ENCODE results near the gene SLC29A1. TPM values are rescaled to one million over a fixed set of nuclear protein-coding genes. Genes with fewer than 3 reads are reported as not detected.
A peak's percentile ranks its signal among the peaks of the same experiment; 100 is the strongest.

The SLC29A1 gene
- total and polyA plus RNA-seq, 9 of the 15 experiments (the other 6 are each of a cell fraction or from before 2014, with no cell fraction given), result 18.9 to 170 (median 57.7) TPM

DNA sequence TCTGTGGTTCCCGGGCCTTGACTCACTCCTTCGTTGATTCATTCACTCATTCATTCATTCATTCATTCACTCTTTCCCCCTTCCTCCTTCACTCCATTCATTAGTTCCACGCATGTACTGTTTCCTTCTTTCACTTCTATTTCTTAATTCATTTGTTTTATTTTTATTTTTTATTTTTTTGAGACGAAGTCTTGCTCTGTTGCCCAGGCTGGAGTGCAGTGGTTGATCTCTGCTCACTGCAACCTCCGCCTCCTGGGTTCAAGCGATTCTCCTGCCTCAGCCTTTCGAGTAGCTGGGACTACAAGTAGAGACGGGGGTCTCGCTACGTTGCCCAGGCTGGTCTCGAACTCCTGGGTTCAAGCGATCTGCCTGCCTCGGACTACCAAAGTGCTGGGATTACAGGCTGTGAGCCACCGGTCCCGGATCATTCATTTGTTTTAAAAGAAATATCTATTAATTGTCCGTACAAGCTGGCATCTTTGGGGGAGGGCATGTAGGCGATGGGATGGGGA, 42.4 kb downstream of the SLC29A1 start (continued):
- TF ChIP-seq, protein P1, sequence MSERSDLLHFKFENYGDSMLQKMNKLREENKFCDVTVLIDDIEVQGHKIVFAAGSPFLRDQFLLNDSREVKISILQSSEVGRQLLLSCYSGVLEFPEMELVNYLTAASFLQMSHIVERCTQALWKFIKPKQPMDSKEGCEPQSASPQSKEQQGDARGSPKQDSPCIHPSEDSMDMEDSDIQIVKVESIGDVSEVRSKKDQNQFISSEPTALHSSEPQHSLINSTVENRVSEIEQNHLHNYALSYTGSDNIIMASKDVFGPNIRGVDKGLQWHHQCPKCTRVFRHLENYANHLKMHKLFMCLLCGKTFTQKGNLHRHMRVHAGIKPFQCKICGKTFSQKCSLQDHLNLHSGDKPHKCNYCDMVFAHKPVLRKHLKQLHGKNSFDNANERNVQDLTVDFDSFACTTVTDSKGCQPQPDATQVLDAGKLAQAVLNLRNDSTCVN (CRISPR knock-in tag; IDR thresholded peaks at IDR 0.05), result 0 out of 2 replicates have a peak, but pooled peaks have one; percentile 65
- TF ChIP-seq KLF6 (CRISPR knock-in tag; IDR thresholded peaks at IDR 0.05; ENCODE audit: borderline replicate concordance) (no peak), ZNF232 (CRISPR knock-in tag; IDR thresholded peaks at IDR 0.05) (no peak), ATF7 (IDR thresholded peaks at IDR 0.05) (no peak), JUN (IDR thresholded peaks at IDR 0.05; ENCODE audit: borderline replicate concordance, low read depth, low read length) (no peak), JUN (CRISPR knock-in tag; IDR thresholded peaks at IDR 0.05; ENCODE audit: borderline replicate concordance) (no peak)
- TF ChIP-seq, protein P2, sequence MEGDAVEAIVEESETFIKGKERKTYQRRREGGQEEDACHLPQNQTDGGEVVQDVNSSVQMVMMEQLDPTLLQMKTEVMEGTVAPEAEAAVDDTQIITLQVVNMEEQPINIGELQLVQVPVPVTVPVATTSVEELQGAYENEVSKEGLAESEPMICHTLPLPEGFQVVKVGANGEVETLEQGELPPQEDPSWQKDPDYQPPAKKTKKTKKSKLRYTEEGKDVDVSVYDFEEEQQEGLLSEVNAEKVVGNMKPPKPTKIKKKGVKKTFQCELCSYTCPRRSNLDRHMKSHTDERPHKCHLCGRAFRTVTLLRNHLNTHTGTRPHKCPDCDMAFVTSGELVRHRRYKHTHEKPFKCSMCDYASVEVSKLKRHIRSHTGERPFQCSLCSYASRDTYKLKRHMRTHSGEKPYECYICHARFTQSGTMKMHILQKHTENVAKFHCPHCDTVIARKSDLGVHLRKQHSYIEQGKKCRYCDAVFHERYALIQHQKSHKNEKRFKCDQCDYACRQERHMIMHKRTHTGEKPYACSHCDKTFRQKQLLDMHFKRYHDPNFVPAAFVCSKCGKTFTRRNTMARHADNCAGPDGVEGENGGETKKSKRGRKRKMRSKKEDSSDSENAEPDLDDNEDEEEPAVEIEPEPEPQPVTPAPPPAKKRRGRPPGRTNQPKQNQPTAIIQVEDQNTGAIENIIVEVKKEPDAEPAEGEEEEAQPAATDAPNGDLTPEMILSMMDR (IDR thresholded peaks at IDR 0.05 in 2 of 3, conservative IDR thresholded peaks at IDR 0.05 in 1 of 3; ENCODE audit: insufficient read depth in 2 of 3, low read depth in 1 of 3, low read length in 3 of 3), result no peak
- TF ChIP-seq, protein P3, sequence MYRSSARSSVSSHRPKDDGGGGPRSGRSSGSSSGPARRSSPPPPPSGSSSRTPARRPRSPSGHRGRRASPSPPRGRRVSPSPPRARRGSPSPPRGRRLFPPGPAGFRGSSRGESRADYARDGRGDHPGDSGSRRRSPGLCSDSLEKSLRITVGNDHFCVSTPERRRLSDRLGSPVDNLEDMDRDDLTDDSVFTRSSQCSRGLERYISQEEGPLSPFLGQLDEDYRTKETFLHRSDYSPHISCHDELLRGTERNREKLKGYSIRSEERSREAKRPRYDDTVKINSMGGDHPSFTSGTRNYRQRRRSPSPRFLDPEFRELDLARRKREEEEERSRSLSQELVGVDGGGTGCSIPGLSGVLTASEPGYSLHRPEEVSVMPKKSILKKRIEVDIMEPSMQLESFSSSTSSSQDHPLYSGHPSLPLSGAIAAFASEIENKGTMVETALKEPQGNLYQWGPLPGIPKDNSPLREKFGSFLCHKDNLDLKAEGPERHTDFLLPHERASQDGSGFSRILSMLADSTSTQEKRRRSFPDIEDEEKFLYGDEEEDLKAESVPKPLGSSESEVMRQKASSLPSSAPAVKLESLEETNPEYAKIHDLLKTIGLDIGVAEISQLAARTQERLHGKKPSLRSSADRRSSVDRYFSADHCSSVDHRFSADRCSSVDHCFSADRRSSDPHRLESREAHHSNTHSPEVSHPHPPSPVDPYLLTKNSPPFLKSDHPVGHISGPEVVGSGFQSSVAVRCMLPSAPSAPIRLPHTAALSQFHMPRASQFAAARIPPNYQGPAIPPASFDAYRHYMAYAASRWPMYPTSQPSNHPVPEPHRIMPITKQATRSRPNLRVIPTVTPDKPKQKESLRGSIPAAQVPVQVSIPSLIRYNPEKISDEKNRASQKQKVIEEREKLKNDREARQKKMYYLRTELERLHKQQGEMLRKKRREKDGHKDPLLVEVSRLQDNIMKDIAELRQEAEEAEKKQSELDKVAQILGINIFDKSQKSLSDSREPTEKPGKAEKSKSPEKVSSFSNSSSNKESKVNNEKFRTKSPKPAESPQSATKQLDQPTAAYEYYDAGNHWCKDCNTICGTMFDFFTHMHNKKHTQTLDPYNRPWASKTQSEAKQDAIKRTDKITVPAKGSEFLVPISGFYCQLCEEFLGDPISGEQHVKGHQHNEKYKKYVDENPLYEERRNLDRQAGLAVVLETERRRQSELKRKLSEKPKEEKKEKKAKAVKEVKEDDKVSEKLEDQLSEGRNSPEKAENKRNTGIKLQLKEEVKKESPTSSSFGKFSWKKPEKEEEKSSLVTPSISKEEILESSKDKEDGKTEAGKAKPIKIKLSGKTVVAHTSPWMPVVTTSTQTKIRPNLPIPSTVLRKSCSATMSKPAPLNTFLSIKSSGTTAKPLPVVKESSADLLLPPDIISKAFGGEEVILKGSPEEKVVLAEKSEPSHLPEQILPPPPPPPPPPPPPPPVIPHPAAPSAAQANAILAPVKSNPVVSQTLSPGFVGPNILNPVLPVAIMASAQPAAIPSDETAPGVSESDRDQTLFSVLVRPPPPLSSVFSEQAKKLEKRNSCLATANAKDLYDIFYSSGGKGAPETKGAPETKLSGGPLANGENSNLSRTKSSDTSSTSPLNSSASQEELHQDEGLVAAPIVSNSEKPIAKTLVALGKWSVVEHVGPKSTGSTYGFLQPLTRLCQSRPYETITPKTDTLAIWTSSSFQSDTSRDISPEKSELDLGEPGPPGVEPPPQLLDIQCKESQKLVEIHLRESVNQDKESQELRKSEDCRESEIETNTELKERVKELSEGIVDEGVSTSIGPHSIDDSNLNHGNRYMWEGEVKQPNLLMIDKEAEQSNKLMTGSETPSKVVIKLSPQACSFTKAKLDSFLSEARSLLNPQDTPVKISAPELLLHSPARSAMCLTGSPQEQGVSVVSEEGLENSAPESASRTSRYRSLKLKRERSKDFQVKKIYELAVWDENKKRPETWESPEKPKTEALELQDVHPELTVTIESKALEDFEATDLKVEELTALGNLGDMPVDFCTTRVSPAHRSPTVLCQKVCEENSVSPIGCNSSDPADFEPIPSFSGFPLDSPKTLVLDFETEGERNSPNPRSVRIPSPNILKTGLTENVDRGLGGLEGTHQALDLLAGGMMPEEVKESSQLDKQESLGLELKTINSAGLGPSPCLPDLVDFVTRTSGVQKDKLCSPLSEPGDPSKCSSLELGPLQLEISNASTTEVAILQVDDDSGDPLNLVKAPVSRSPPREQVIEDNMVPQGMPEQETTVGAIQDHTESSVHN (IDR thresholded peaks at IDR 0.05; ENCODE audit: borderline replicate concordance in 1 of 2, low read depth in 1 of 2), result peak in 1 of 2 experiments; percentile 77; a peak in 2 of 4 replicates
- TF ChIP-seq, protein P4, sequence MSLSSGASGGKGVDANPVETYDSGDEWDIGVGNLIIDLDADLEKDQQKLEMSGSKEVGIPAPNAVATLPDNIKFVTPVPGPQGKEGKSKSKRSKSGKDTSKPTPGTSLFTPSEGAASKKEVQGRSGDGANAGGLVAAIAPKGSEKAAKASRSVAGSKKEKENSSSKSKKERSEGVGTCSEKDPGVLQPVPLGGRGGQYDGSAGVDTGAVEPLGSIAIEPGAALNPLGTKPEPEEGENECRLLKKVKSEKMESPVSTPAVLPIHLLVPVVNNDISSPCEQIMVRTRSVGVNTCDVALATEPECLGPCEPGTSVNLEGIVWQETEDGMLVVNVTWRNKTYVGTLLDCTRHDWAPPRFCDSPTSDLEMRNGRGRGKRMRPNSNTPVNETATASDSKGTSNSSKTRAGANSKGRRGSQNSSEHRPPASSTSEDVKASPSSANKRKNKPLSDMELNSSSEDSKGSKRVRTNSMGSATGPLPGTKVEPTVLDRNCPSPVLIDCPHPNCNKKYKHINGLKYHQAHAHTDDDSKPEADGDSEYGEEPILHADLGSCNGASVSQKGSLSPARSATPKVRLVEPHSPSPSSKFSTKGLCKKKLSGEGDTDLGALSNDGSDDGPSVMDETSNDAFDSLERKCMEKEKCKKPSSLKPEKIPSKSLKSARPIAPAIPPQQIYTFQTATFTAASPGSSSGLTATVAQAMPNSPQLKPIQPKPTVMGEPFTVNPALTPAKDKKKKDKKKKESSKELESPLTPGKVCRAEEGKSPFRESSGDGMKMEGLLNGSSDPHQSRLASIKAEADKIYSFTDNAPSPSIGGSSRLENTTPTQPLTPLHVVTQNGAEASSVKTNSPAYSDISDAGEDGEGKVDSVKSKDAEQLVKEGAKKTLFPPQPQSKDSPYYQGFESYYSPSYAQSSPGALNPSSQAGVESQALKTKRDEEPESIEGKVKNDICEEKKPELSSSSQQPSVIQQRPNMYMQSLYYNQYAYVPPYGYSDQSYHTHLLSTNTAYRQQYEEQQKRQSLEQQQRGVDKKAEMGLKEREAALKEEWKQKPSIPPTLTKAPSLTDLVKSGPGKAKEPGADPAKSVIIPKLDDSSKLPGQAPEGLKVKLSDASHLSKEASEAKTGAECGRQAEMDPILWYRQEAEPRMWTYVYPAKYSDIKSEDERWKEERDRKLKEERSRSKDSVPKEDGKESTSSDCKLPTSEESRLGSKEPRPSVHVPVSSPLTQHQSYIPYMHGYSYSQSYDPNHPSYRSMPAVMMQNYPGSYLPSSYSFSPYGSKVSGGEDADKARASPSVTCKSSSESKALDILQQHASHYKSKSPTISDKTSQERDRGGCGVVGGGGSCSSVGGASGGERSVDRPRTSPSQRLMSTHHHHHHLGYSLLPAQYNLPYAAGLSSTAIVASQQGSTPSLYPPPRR (CRISPR knock-in tag; IDR thresholded peaks at IDR 0.05; ENCODE audit: borderline replicate concordance), result no peak
